ENCODE measurements around the gene ALG8.

- TF ChIP-seq CTCF (IDR thresholded peaks at IDR 0.05) (no peak), POLR2A (IDR thresholded peaks at IDR 0.05) (no peak)
These were observed 74.2 kb downstream of the ALG8 start for GRCh38 chr11:78065203-78065602.
